Activated CD4-positive, alpha-beta T cell treated with anti-CD3 and anti-CD28 coated beads, Interleukin-2, amount 50 U/mL, for 24 hours (primary cell): ENCODE results near the gene KLC4.
A peak's percentile ranks its signal among the peaks of the same experiment; 100 is the strongest.
"Not testable (repeated sequence)": the region's sequence is repeated elsewhere in the genome, so short reads cannot be mapped to it uniquely, and the experiment has no call there.

ENCODE experiments used
- DNase-seq, 2 donors: peaks; one replicate each; pipeline ENCODE4 v3.0.0-alpha.2; 2020; ENCODE audit warnings: low read depth in 1 of 2, low spot score in 1 of 2

The KLC4 gene

DNA sequence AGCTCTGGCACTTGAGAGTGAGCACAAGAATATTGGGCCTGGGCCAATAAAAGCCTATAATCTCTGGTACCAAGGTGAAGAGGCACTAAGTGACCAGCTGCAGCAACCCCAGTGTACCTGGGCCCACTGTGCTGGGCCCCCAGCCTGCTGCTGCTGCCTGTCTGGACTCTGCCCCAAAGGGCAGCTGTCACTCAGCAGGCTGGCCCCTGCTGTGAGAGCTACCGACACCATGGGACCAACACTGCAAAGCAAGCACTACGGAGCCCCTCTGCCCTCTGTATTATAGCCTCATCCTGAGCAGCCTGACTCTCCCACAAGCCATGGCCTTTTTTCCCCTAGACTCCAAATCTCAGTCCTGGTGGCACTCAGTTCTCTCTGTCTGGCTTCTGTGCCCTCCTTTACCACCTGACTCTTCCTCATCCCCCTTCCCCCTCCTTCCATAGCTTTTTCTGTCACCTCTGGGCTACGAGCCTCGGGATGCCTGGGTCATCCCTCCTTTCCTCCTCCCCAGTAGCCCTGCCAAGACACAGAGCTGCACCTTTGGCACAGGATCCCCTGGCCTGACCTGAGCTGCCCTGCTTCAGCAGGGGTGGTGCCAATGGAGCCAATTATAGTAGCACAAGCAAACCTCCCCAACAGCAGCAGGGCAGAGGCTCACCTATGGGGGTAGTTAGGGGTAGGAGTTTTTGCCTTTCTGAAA, 23.8 kb upstream of the KLC4 start:
- no peak for DNase-seq

GRCh38 chr6:43036712-43037111, 22.7 kb upstream of the KLC4 start:
- DNase-seq: no peak

DNA sequence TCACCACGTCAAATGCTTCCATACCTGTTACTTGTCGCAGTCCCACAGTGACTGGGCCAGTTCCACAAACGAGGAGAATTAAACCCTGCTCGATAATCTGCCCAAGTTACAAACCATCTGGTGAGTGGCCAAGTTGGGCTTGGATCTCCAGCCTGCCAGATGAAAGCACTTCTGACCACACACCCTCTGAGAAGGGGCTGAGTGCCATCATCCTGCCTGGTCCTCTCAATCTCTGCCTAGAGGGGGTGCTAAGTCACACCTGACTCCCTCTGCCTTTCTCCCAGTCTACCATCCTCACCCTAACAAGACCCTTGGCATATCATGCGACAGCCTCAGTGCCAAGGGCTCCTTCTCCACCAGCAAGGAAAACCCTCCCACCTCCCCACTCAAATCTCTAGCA, 22.2 kb upstream of the KLC4 start:
- DNase-seq: no peak

GRCh38 chr6:43037706-43038105, 21.7 kb upstream of the KLC4 start:
- no peak for DNase-seq

GRCh38 chr6:43038727-43039126, 20.7 kb upstream of the KLC4 start:
- DNase-seq: no peak

DNA sequence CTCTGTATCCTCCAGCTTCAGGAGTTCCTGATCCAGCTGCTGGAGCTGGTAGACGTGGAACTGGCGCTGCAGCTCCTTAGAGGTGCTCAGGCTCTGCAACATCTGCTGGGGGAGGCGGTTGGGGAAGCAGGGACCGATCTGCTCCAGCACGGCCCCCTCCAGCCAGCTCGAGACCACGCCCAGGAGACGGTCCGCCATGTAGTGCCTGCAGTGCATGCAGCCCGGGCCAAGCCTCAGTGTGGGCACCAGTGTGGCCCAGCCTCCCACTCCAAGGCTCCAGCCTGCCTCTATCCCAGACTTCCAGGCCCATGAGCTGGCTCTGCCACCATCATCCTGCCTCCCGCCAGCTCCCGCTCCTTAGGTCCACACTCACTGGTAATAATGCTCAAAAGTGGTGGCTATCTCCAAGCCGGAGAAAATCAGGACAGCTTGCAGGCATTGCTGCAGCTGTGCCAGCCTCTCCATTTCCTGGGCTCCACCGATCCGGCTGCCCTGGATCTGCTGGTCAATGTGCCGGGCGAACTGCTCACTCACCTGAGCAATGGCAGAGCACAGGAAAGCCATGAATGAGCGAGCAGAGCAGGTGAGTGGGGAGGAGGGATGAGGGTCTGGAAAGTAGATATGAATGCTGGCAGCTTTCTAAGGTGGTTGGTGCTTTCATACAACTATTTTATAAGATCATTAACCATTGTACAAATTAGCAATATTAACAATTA, 18.7 kb upstream of the KLC4 start:
- DNase-seq: no peak

DNA sequence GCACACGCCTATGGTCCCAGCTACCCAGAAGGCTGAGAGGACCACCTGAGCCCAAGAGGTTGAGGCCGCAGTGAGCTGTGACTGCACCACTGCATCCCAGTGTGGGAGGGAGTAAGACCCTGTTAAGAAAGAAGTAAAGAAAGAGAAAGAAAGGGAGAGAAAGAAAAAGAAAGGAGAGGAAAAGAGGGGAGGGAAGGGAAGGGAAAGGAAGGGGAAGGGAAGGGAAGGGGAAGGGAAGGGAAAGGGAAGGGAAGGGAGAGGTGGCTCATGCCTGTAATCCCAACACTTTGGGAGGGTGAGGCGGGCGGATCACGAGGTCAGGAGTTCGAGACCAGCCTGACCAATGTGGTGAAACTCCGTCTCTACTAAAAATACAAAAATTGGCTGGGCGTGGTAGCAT, 18.0 kb upstream of the KLC4 start:
- not testable (repeated sequence) for DNase-seq

DNA sequence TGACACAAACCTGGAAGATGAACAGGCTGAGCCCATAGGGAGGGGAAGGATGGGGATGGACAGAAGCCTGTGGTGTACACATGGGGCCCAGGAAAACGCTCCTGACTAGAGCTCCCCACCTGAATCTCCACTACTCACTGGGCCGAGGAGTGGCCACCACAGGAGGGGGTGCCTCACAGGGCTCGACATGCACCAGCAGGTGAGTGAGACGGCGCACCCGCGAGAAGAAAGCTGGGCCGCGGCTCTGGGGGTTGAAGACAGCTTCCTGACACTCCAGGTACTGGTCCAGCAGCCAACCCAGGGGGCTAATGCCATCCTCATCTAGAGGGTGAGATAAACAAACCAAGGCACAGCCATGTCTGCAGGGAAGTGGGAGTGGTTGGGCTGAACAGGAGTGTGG, 16.1 kb upstream of the KLC4 start:
- no peak for DNase-seq

DNA sequence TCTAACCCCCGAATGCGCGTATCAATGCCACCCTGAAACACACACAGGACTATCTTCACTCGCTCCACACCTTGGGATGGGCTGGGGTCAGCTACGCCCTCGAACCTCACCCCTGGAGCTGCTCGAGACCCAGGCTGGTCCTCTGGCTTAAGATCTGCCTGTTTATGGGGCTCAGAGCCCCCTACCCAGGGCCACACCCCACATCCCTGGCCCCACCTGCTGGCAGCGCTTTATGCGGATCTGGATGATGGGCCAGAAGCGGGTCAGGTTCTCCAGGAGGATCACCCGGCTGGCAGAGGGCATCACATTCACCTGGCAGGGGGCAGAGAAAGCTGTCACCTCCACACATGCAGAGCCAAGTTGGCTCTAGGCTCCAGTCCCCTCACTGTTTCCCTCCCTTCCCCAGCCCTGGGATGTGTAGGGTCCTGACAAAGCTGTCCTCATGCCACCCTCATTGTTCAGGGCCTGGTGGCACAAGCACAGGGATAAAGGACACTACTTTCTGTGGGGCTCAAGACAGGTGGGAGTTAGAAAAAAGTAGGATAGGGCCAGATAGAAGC, 14.0 kb upstream of the KLC4 start:
- DNase-seq: no peak

DNA sequence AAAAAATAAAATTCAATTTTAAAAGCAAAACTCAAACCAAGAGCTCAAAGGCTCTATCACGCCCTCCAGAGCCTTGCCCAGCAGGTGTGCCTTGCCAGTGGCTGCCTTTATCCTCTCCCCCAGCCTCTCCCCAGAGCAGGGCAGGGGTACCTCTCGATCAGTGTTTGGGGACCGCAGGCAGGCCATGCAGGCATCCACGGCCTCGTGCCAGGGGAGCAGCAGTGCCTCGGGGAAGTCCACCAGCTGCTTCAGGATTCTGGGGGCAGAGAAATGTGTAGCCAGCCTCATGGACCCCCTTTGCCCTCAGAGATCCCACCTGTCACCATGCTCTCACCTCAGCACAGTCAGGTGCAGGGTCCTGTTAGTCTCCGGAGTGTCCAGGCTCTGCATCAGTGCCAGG, 11.4 kb upstream of the KLC4 start:
- DNase-seq: no peak

DNA sequence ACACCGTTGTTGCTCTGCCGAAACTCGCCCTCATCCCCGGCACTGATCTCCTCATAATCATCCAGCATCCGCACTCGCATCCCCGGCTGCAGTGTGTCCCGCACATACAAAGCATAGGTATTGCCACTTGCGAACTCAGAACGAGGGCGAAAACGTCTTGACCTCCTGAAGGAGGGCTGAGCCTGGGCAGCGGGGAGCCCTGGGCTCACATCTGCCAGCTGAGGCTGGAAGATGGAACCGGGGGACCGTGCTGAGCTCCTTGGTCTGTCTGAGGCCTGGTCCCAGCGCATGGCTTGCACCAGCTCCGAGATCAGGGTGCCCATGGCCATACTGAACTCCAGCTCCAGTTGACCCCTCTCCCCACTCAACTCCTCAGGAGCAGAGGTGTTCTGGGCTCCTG, 8.4 kb upstream of the KLC4 start:
- no peak for DNase-seq

- no peak for DNase-seq
These were observed 7.1 kb upstream of the KLC4 start for GRCh38 chr6:43052225-43052841.

DNA sequence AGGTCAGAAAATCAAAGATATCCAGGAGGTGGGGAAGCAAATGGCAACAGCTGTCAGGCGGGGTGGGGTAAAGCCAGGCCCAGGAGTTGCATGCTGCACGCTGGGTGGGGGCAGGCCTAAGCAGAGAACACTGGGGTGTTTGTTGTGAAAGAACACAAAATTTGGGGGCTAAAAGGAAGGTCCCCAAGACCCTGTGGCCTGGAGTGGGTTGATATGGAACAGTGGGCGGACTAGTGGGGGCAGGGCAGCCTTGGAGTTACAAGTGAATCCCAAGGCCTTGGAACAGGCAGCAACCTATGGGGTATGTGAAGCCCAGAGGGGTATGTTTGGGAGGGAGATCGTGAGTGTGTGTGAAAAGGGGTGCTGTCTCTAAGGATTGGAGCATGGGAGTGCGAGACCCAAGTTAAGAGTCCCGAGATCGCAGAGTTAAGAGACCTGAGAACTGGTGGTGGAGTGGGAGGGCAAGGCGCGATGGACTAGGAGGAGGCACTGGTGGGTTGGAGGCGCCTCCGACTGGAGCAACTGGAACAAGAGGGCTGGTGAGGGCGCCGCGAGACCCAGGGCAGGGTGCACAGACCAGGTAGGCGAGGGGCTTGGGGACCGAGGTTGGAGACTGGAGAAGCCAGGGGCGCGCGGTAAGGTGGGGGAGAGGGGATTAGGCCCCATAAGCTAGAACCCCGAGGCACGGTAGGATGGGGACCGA, 6.4 kb upstream of the KLC4 start:
- peak; percentile 8 to 18 for DNase-seq

DNA sequence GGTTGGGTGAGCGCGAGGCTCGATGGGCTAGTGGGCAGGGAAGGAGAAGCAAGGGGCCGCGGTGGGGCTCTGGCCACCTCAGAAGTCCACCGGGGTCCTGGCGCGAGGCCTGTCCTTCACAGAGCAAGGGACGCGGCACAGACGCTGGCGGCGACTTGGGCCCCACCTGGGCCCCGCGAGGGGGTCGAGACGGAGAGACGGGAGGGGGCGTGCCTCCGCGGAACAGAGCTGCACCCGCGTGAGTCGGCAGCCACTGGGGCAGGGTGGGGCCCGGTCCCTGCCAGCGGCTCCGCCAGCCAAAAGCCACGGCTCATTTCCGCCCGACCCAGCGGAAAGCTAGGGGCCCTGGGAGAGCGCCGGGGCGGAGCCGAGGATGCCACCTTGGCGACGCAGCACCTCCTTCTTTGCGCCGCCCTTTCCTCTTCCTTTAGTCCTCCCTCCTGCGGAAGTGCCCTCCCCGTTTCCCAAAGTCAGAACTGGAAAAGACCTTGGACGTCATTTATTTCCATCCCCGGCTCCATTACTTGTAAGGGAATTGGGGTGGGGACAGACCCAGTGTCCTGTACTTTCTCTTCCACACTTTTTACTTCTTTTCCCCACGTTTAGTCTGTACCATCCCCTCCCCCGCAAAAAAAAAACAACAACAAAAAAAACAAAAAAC, 5.8 kb upstream of the KLC4 start, which contains the start of gene CUL7:
Gene CUL7, minus strand, starts transcription at position 307 of the 661 bp plus-strand sequence. CDS start 1,063 bp downstream, outside the sequence.
- DNase-seq: peak; percentile 76 to 87

GRCh38 chr6:43054206-43054943, 5.1 kb upstream of the KLC4 start:
- DNase-seq: no peak

GRCh38 chr6:43055966-43056365, 3.5 kb upstream of the KLC4 start:
- no peak for DNase-seq

- DNase-seq: no peak
These were observed 900 bp upstream of the KLC4 start for GRCh38 chr6:43058531-43058930.

DNA sequence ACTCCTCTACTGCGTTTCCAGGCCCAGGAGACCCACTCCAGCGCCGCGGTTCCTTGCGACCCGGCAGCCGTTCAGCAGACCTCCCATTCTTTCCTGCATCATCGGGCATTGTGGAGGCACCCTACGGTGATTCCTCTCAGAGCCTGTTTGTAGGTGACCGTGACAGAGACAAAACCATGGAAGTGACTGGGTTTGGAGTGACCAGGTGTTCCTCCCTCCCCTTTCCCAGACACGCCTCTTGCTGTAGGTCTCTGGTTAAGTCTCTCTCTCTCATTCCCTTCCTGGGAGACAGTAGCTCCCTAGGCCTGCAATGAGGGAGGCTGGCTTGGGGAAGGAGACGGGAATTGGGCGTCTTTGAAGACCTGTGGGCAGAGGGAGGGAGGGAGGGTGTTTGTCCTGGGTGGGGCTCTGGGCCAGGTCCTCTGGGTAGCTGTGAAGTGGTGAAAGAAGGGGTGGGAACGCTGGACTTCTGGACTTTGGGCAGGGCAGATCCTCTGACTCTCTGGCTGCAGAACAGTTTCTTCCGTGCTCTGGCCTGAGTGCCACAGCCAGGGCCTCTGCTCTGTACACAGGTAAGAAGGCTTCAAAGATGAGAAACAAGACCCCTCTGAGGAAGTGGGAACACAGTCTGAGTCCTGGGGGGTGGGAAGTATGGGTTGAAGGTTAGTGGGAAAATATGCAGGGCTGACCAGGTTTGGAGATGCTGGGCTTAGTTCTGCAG, 763 bp downstream of the KLC4 start:
- no peak for DNase-seq
